ENCODE measurements around the gene KIAA1614. TPM values are rescaled to one million over a fixed set of nuclear protein-coding genes. Genes with fewer than 3 reads are reported as not detected.
A peak's percentile ranks its signal among the peaks of the same experiment; 100 is the strongest.

KIAA1614 gene
- total RNA-seq, 1 donor = 6.9 TPM

GRCh38 chr1:180923887-180924286, 11.2 kb downstream of the KIAA1614 start:
- no peak for DNase-seq (ENCODE audit: low read depth)
- no peak for TF ChIP-seq CTCF (IDR thresholded peaks at IDR 0.05; ENCODE audit: insufficient read depth, low read depth, low read length)
- H3K4me3 ChIP-seq (ENCODE audit: low read depth, low read length) = no peak overlapping the region

- no peak overlapping the region for H3K4me3 ChIP-seq (ENCODE audit: low read depth, low read length)
- DNase-seq (ENCODE audit: low read depth) = no peak
- no peak for TF ChIP-seq CTCF (IDR thresholded peaks at IDR 0.05; ENCODE audit: insufficient read depth, low read depth, low read length)
Measured at GRCh38 chr1:180924939-180925338, 12.2 kb downstream of the KIAA1614 start.

- DNase-seq (ENCODE audit: low read depth) = no peak
- TF ChIP-seq CTCF (IDR thresholded peaks at IDR 0.05; ENCODE audit: insufficient read depth, low read depth, low read length) = no peak
- H3K4me3 ChIP-seq (ENCODE audit: low read depth, low read length) = no peak overlapping the region
Measured at GRCh38 chr1:180925471-180926051, 12.9 kb downstream of the KIAA1614 start.

GRCh38 chr1:180926164-180926981, 13.7 kb downstream of the KIAA1614 start:
- TF ChIP-seq CTCF (IDR thresholded peaks at IDR 0.05; ENCODE audit: insufficient read depth, low read depth, low read length) = no peak
- H3K4me3 ChIP-seq (ENCODE audit: low read depth, low read length) = no peak overlapping the region
- peak; percentile 57 for DNase-seq (ENCODE audit: low read depth)

GRCh38 chr1:180927348-180927747, 14.7 kb downstream of the KIAA1614 start:
- H3K4me3 ChIP-seq (ENCODE audit: low read depth, low read length) = no peak overlapping the region
- TF ChIP-seq CTCF (IDR thresholded peaks at IDR 0.05; ENCODE audit: insufficient read depth, low read depth, low read length) = no peak
- DNase-seq (ENCODE audit: low read depth) = no peak

- DNase-seq (ENCODE audit: low read depth) = no peak
Measured at GRCh38 chr1:180927841-180928240, 15.1 kb downstream of the KIAA1614 start.

More at GRCh38 chr1:180927841-180928240, 15.1 kb downstream of the KIAA1614 start:
- TF ChIP-seq CTCF (IDR thresholded peaks at IDR 0.05; ENCODE audit: insufficient read depth, low read depth, low read length) = no peak
- no peak overlapping the region for H3K4me3 ChIP-seq (ENCODE audit: low read depth, low read length)
